HepG2 (cell line): Measurements from ENCODE around the gene INF2. TPM values are rescaled to one million over a fixed set of nuclear protein-coding genes. Genes with fewer than 3 reads are reported as not detected.
A peak's percentile ranks its signal among the peaks of the same experiment; 100 is the strongest.

Experiments used
- BRCA1 ChIP-seq: sonication (generic); formaldehyde crosslinking; IDR thresholded peaks from 2 replicates; pipeline ENCODE4 v1.4.0; 2020; ENCODE audit warnings: missing genetic modification reagents
- CREM ChIP-seq, 2 experiments: sonication (generic) in 1 of 2; formaldehyde crosslinking in 1 of 2; IDR thresholded peaks; 2 replicates each; pipeline versions ENCODE4 v1.4.0 to v1.6.1; 2016 to 2020; ENCODE audit warnings: antibody characterized with exemption in 1 of 2, mild to moderate bottlenecking in 1 of 2, missing genetic modification reagents in 1 of 2
- ELF3 ChIP-seq: IDR thresholded peaks from 2 replicates; pipeline ENCODE4 v1.6.1; 2016; ENCODE audit warnings: missing genetic modification reagents, missing compliant biosample characterization
- FLYWCH1 ChIP-seq: sonication (generic); formaldehyde crosslinking; IDR thresholded peaks from 2 replicates; pipeline ENCODE4 v1.8.1; 2023; ENCODE audit warnings: mild to moderate bottlenecking, missing genetic modification reagents
- GABPB1 ChIP-seq: IDR thresholded peaks from 2 replicates; pipeline ENCODE4 v1.6.1; 2016; ENCODE audit warnings: mild to moderate bottlenecking, missing genetic modification reagents, moderate library complexity, missing compliant biosample characterization
- HOMEZ ChIP-seq: IDR thresholded peaks from 2 replicates; pipeline ENCODE4 v1.6.1; 2016; ENCODE audit warnings: low read depth
- MED8 ChIP-seq: sonication (generic); formaldehyde crosslinking; IDR thresholded peaks from 2 replicates; pipeline ENCODE4 v1.8.1; 2023; ENCODE audit warnings: mild to moderate bottlenecking, missing genetic modification reagents; ENCODE audit not compliant: insufficient replicate concordance
- NPAS2 ChIP-seq: sonication (generic); formaldehyde crosslinking; IDR thresholded peaks from 2 replicates; pipeline ENCODE4 v1.8.0; 2022; ENCODE audit warnings: mild to moderate bottlenecking, missing genetic modification reagents, borderline replicate concordance
- SETDB1 ChIP-seq: sonication (generic); formaldehyde crosslinking; IDR thresholded peaks from 2 replicates; pipeline ENCODE4 v1.5.1; 2020; ENCODE audit warnings: missing genetic modification reagents, mild to moderate bottlenecking, borderline replicate concordance
- SP140L ChIP-seq: sonication (generic); formaldehyde crosslinking; IDR thresholded peaks from 2 replicates; pipeline ENCODE4 v1.4.0; 2020; ENCODE audit warnings: missing genetic modification reagents, borderline replicate concordance
- STAT5B ChIP-seq: sonication (generic); formaldehyde crosslinking; IDR thresholded peaks from 2 replicates; pipeline ENCODE4 v1.4.0; 2020; ENCODE audit warnings: missing genetic modification reagents
- TCF12 ChIP-seq, 2 experiments: fragments of 450-650 bp in 1 of 2; sonication (generic) in 1 of 2; formaldehyde crosslinking in 1 of 2; IDR thresholded peaks; 2 replicates each; pipeline versions ENCODE4 v1.6.1 to v1.8.0; 2017 to 2022; ENCODE audit warnings: antibody characterized with exemption in 1 of 2, mild to moderate bottlenecking in 1 of 2, missing genetic modification reagents in 1 of 2, moderate library complexity in 1 of 2
- THYN1 ChIP-seq: sonication (generic); formaldehyde crosslinking; IDR thresholded peaks from 2 replicates; pipeline ENCODE4 v1.8.1; 2023; ENCODE audit warnings: low read depth, mild to moderate bottlenecking, moderate library complexity, missing genetic modification reagents, borderline replicate concordance
- ZNF253 ChIP-seq: sonication (generic); formaldehyde crosslinking; IDR thresholded peaks from 2 replicates; pipeline ENCODE4 v1.8.0; 2022; ENCODE audit warnings: mild to moderate bottlenecking, missing genetic modification reagents, borderline replicate concordance
- ZNF547 ChIP-seq: sonication (generic); formaldehyde crosslinking; IDR thresholded peaks from 2 replicates; pipeline ENCODE4 v1.5.1; 2020; ENCODE audit warnings: mild to moderate bottlenecking, missing genetic modification reagents
- ZNF567 ChIP-seq: sonication (generic); formaldehyde crosslinking; IDR thresholded peaks from 2 replicates; pipeline ENCODE4 v1.8.1; 2023; ENCODE audit warnings: mild to moderate bottlenecking, missing genetic modification reagents, borderline replicate concordance
- ZNF660 ChIP-seq: sonication (generic); formaldehyde crosslinking; IDR thresholded peaks from 2 replicates; pipeline ENCODE4 v1.5.1; 2020; ENCODE audit warnings: mild to moderate bottlenecking, low read depth, missing genetic modification reagents, borderline replicate concordance
- ZNF703 ChIP-seq: sonication (generic); formaldehyde crosslinking; IDR thresholded peaks from 2 replicates; pipeline ENCODE4 v1.5.1; 2020; ENCODE audit warnings: missing genetic modification reagents, mild to moderate bottlenecking, moderate library complexity, borderline replicate concordance
- ZNF768 ChIP-seq: sonication (generic); formaldehyde crosslinking; IDR thresholded peaks from 2 replicates; pipeline ENCODE4 v1.4.0; 2020; ENCODE audit warnings: missing genetic modification reagents
- ZNF83 ChIP-seq: sonication (generic); formaldehyde crosslinking; IDR thresholded peaks from 2 replicates; pipeline ENCODE4 v1.4.0; 2020; ENCODE audit warnings: missing genetic modification reagents, mild to moderate bottlenecking, borderline replicate concordance
- polyA plus RNA-seq, 8 experiments: library from polyadenylated mRNA; depleted of rRNA in 3 of 8; stranded (reverse) in 7 of 8; unstranded in 1 of 8; fragments of >200 nt; fragmentation: Illumina TruSeq in 4 of 8; extraction: Trizol in 4 of 8; gene quantifications; 2 replicates each; pipeline versions ENCODE4 v1.2.1 to v1.2.3, GENCODE V29; 2011 to 2016; ENCODE audit warnings: low read depth in 4 of 8, missing spikeins in 1 of 8, mixed read lengths in 1 of 8; ENCODE audit not compliant: insufficient read depth in 1 of 8
- total RNA-seq, 5 experiments: library from RNA; depleted of rRNA; stranded (reverse); fragments of >200 nt; fragmentation: Illumina TruSeq; extraction: Trizol; gene quantifications; 2 replicates each; pipeline ENCODE4 v1.2.3, GENCODE V29; 2016; ENCODE audit warnings: low read depth in 1 of 5
- TF ChIP-seq, protein P1 (sequence below), 2 experiments: sonication (generic) in 1 of 2; formaldehyde crosslinking in 1 of 2; IDR thresholded peaks; 2 replicates each; pipeline versions ENCODE4 v1.6.1 to v1.9.0; 2014 to 2022; ENCODE audit warnings: antibody characterized with exemption in 1 of 2, borderline replicate concordance in 1 of 2, inconsistent platforms in 1 of 2, low read depth in 1 of 2, missing genetic modification reagents in 1 of 2
- TF ChIP-seq, protein P2 (sequence below): sonication (generic); formaldehyde crosslinking; conservative IDR thresholded peaks from 2 replicates; pipeline ENCODE4 v1.4.0; 2020; ENCODE audit warnings: missing genetic modification reagents

Gene INF2
- total and polyA plus RNA-seq, 2 of the 13 experiments (the other 11 are each of a cell fraction or from before 2014, with no cell fraction given): 16.4 to 26.4 TPM

DNA sequence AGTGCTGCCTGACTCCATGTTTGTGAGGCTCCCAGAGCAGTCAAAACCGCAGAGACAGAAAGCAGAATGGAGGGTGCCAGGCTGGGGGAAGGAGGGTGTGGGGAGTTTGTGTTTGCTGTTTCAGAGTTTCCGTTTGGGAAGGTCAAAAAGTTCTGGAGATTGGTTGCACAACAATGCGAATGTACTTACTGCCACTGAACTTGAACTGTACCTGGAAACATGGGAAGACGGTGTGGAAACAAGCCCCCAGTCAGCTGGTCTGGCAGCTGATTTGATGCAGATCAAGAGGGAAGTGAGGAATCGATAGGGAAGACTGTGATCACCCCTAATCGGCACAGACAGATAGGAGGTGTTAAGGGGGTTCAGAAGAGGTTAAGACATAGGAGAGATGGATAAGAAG is 35.3 kb upstream of the INF2 start (continued):
- peak; percentile 89 for TF ChIP-seq ELF3 (CRISPR knock-in tag)
- TF ChIP-seq ZNF768 (CRISPR knock-in tag): no peak
- TF ChIP-seq SETDB1 (CRISPR knock-in tag): no peak
- no peak for TF ChIP-seq BRCA1 (CRISPR knock-in tag)
- TF ChIP-seq, protein P1, sequence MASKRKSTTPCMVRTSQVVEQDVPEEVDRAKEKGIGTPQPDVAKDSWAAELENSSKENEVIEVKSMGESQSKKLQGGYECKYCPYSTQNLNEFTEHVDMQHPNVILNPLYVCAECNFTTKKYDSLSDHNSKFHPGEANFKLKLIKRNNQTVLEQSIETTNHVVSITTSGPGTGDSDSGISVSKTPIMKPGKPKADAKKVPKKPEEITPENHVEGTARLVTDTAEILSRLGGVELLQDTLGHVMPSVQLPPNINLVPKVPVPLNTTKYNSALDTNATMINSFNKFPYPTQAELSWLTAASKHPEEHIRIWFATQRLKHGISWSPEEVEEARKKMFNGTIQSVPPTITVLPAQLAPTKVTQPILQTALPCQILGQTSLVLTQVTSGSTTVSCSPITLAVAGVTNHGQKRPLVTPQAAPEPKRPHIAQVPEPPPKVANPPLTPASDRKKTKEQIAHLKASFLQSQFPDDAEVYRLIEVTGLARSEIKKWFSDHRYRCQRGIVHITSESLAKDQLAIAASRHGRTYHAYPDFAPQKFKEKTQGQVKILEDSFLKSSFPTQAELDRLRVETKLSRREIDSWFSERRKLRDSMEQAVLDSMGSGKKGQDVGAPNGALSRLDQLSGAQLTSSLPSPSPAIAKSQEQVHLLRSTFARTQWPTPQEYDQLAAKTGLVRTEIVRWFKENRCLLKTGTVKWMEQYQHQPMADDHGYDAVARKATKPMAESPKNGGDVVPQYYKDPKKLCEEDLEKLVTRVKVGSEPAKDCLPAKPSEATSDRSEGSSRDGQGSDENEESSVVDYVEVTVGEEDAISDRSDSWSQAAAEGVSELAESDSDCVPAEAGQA (IDR thresholded peaks at IDR 0.05; ENCODE audit: low read depth): no peak
- TF ChIP-seq, protein P1 (CRISPR knock-in tag; IDR thresholded peaks at IDR 0.05; ENCODE audit: borderline replicate concordance): no peak
- no peak for TF ChIP-seq ZNF660 (CRISPR knock-in tag)
- TF ChIP-seq ZNF567 (CRISPR knock-in tag): no peak; the same call in 1 of the 2 replicates
- TF ChIP-seq ZNF703: no peak
- TF ChIP-seq GABPB1 (CRISPR knock-in tag): no peak; the same call in 1 of the 2 replicates
- TF ChIP-seq STAT5B (CRISPR knock-in tag): no peak
- TF ChIP-seq FLYWCH1 (CRISPR knock-in tag): no peak
- no peak for TF ChIP-seq NPAS2 (CRISPR knock-in tag)
- TF ChIP-seq SP140L (CRISPR knock-in tag): no peak
- TF ChIP-seq ZNF547 (CRISPR knock-in tag): no peak
- no peak for TF ChIP-seq TCF12 (IDR thresholded peaks at IDR 0.05)
- TF ChIP-seq TCF12 (CRISPR knock-in tag; IDR thresholded peaks at IDR 0.05): 0 out of 2 replicates have a peak, but pooled peaks have one; percentile 46
- no peak for TF ChIP-seq THYN1 (CRISPR knock-in tag)
- peak; percentile 57; the same call in 1 of the 2 replicates for TF ChIP-seq HOMEZ
- no peak for TF ChIP-seq ZNF83 (CRISPR knock-in tag)
- TF ChIP-seq CREM (IDR thresholded peaks at IDR 0.05): peak; percentile 62; the same call in 1 of the 2 replicates
- no peak for TF ChIP-seq CREM (CRISPR knock-in tag; IDR thresholded peaks at IDR 0.05)
- TF ChIP-seq, protein P2, sequence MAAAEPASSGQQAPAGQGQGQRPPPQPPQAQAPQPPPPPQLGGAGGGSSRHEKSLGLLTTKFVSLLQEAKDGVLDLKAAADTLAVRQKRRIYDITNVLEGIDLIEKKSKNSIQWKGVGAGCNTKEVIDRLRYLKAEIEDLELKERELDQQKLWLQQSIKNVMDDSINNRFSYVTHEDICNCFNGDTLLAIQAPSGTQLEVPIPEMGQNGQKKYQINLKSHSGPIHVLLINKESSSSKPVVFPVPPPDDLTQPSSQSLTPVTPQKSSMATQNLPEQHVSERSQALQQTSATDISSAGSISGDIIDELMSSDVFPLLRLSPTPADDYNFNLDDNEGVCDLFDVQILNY (CRISPR knock-in tag): no peak
- no peak for TF ChIP-seq MED8 (CRISPR knock-in tag)
- TF ChIP-seq ZNF253: no peak
